Measurements from ENCODE around the gene AFMID. TPM values are rescaled to one million over a fixed set of nuclear protein-coding genes. Genes with fewer than 3 reads are reported as not detected.
A peak's percentile ranks its signal among the peaks of the same experiment; 100 is the strongest.
"Not testable (repeated sequence)": the region's sequence is repeated elsewhere in the genome, so short reads cannot be mapped to it uniquely, and the experiment has no call there.

AFMID gene
- total RNA-seq, 1 experiment from 2014 or later: 49.6 TPM

DNA sequence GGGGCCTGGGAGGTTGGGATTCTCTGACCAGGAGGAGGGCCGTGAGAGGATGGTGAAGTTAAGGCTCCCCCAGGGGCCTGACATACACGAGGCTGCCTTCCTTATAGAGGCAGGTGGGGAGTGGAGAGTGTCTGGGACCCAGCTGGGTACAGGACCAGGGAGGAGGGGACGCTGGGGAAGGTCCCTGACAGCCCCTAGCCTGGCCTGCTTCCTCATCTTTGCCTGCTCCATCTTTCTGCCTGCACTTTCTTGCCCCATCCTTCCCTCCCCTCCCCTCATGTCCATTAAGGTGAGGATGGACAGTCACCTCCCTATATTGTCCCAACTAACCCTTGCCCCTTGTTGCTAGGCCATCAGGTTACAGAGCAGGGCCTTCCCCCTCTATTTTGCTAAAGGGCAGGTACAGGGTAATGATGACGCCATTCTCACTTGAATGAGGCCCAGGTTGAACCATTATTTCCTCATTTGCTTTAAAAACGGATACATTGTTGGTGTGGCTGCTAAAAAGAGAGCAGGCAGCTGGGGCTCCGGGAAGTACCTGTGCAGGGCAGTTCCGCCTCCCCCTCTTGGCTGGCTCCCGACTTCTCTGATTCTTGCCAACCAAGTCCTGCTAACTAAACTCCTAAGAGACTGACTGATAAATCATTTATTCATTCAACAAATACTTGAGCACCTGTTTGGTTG, 39.7 kb upstream of the AFMID start:
- Histone ChIP-seq H3K36me3 (no peaks in the 10 kb centered on the region), H3K4me3 (no peak overlapping the region), H3K27me3 (no peaks in the 10 kb centered on the region), H3K9me3 (no peaks in the 10 kb centered on the region)
- DNase-seq: no peak

DNA sequence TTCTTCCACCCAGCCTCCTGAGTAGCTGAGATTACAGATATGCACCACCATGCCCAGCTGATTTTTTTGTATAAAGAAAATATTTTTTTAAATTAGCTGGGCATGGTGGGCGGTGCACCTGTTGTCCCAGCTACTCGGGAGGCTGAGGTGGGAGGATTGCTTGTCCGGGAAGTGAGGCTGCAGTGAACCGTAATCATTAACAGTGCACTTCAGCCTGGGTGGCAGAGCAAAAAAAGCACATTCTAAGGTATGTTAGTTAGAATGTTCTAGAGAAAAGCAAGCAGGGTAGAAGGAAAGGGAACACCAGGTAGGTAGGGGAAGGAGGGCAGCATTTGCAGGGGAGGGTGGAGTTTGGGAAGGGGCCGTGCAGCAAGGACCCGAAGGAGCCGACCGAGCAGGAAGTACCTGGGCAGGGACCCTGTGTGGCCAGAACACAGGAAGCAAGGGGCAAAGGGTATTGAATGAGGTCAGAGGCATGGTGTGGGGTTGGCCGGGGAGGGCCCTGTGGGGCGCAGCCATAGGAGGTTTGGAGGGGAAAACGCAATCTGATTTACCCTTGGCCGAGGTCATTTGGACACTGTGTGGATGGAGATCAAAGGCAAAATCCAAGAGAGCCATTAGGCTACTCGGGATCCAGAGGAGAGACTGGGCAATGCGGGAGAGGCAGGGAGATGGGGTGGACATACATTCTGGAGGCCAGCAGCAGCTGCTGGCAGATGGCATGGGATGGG, 38.7 kb upstream of the AFMID start:
- DNase-seq: no peak
- Histone ChIP-seq H3K9me3 (no peaks in the 10 kb centered on the region), H3K4me3 (no peak overlapping the region), H3K36me3 (no peaks in the 10 kb centered on the region), H3K27me3 (no peaks in the 10 kb centered on the region)

DNA sequence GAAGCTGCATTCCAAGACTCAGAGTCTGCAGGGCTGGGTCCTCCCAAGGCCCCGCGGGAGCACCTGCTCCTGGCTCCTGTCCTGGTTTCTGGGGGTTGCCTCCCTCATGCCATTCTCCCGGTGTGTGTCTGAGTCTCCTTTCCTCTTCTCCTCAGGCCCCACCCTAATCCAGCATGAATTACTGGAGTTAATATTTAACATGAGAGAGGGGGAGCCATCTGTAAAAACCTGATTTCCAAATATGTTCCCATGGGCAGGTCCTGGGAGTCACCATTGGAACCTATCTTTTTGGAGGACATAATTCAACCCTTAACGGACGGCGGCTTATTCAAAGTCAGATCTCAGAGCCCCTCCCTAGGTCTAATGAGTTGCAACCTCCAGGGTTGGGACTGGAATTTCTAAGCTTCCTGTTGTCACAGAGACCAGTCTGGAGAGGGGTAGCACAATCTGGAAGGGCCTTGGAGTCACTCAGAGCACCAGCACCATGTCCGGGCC, 35.6 kb upstream of the AFMID start:
- Histone ChIP-seq H3K36me3 (no peaks in the 10 kb centered on the region), H3K27me3 (no peaks in the 10 kb centered on the region), H3K9me3 (no peaks in the 10 kb centered on the region), H3K4me3 (no peak overlapping the region)
- DNase-seq: no peak

DNA sequence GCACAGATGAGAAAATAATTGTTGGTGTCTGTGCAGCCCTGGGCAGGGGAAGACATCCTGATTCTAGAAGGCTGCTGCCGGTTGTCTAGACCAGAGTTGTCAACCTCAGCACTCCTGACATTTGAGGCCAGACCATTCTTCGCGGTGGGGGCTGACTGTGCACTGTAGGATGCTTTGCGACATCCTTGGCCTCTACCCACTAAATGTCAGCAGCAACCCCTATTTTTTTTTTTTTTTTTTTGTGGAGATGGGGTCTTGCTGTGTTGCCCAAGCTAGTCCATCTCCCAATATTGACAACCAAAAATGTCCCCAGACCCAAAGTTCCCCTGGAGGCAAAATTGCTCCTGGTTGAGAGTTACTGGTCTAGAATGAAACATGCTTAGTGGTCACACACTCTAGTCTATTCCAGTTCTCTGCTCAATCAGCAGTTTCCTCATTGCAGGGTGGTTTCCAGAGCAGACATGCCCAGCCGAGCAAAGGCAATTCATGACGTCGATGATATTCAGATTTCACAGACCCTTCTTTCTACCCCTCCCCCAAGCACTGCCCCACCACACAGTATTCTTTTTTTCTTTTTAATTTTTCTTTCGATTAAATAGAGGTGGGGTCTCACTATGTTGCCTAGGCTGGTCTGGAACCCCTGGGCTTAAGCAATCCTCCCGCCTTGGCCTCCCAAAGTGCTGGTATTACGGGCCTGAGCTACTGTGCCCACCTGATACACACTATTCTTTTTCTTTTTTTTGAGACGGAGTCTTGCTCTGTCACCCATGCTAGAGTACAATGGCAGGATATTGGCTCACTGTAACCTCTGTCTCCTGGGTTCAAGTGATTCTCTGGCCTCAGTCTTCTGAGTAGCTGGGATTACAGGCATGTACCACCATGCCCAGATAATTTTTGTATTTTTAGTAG, 32.0 kb upstream of the AFMID start:
- Histone ChIP-seq H3K9me3 (no peaks in the 10 kb centered on the region), H3K4me3 (no peak overlapping the region), H3K27me3 (no peaks in the 10 kb centered on the region), H3K36me3 (no peaks in the 10 kb centered on the region)
- DNase-seq: no peak

DNA sequence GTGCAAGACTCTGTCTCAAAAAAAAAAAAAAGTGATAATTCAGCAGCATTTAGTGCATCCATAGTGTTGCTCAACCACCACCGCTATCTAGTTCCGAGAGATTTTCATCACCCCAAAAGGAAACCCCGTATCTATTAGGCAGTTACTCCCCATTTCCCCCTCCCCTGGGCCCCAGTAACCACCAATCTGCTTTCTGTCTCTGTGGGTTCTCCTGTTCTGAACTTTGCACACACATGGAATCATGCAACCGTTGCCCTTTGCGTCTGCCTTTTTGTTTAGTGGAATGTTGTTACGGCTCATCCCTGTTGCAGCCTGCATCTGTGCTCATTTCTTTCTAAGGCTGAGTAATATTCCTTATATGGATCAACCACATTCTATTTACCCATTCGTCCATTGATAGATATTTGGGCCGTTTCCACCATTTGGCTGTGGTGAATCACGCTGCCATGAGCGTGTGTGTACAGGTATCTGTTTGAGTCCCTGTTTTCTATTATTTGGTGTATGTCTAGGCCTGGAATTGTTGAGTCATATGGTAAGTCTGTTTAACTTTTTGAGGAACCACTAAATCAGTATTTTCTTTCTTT, 27.5 kb upstream of the AFMID start:
- H3K36me3 ChIP-seq: no peaks in the 10 kb centered on the region
- no peak for DNase-seq
- H3K4me3 ChIP-seq: no peak overlapping the region
- no peaks in the 10 kb centered on the region for H3K27me3 ChIP-seq
- no peaks in the 10 kb centered on the region for H3K9me3 ChIP-seq

DNA sequence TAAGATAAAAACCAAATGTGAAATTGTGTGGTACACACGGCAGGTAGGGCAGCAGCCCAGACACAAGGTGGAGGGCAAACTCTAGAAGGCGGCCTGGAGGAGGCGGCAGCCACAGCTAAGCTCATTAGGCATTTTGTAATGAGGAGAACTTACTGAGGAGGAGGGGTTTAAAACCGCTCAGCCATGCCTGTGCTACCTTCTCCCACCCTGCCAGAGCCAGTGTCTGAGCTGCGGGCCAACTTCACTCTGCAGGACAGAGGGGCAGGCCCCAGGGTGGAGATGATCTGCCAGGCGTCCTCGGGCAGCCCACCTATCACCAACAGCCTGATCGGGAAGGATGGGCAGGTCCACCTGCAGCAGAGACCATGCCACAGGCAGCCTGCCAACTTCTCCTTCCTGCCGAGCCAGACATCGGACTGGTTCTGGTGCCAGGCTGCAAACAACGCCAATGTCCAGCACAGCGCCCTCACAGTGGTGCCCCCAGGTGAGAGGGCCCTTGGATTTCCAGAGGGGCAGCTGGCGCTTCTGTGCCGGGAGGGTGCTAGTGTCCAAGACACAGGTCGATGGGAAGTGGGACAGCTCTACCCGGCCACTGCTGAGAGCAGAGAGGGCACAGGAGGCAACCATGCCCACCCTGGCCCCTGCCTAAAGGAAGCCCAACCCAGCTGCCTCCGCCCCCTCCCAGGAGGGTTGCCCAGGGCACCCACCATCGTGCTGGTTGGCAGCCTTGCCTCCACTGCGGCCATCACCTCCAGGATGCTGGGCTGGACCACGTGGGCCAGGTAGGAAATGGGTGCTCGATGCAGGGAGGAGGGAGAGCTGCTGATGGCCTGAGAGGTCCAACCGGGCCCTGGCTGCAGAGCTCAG, 23.0 kb upstream of the AFMID start:
- H3K4me3 ChIP-seq: no peak overlapping the region
- no peaks in the 10 kb centered on the region for H3K9me3 ChIP-seq
- DNase-seq: no peak
- no peaks in the 10 kb centered on the region for H3K27me3 ChIP-seq
- no peaks in the 10 kb centered on the region for H3K36me3 ChIP-seq

DNA sequence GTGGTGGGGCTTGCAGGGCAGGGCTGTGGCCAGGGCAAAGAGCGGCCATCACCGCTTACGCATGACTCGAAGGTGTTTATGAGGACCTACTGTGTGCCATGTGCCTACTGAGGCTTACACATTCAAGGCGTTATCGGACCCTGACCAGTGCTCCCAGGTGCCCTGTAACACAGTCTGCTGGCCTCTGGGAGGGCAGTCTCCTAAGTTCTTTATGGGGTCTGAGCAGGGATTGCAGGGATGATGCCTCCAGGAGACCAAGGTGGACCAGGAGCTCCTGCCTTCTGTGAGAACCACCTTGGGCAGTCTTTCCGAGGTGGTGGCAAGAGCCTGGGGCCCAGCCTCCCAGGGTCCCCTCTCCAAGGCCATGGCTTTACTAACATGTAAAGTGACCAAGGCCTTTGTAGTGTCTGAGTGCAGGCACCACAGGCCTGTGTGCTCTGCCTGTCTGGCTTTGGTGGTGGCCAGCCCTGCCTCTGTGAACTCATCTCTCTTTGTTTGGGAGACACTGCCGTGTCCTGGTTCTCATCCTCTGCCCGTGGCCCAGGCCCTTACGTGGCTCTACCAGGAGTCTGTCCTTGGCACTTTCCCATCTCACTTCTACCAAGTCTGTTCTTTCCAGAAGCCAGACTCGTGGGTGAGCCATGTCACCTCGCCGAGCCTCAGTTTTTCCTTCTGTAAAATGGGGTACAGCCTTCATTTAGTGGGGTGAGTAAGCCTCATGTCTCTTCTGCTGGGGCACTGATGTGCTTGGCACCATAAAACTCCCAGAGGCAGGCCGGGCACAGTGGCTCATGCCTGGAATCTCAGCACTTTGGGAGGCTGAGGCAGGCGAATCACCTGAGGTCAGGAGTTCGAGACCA, 22.2 kb upstream of the AFMID start:
- DNase-seq: no peak
- no peaks in the 10 kb centered on the region for H3K9me3 ChIP-seq
- H3K4me3 ChIP-seq: no peak overlapping the region
- H3K36me3 ChIP-seq: no peaks in the 10 kb centered on the region
- H3K27me3 ChIP-seq: no peaks in the 10 kb centered on the region

DNA sequence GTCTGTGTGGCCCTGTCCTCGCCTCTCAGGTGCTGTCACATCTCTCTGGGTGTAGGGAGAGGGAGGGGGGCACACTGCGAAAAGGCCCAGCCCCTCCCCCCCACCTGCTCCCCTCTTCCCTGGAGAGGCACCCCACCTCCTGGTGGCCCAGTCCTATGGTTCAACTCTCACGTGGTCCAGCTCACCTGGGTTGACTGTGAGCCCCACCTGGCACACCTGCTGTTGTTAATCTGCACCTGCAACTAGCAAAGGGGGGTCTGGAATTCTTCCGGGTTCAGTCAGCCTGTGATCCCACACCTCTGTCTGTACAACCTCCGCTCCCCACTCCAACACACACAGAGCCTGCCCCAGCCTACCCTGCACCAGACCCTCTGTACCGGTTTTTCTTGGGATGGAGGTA, 20.7 kb upstream of the AFMID start:
- Histone ChIP-seq H3K4me3 (no peak overlapping the region), H3K36me3 (peaks cover 6% of the 10 kb centered on the region), H3K9me3 (no peaks in the 10 kb centered on the region), H3K27me3 (no peaks in the 10 kb centered on the region)
- no peak for DNase-seq

DNA sequence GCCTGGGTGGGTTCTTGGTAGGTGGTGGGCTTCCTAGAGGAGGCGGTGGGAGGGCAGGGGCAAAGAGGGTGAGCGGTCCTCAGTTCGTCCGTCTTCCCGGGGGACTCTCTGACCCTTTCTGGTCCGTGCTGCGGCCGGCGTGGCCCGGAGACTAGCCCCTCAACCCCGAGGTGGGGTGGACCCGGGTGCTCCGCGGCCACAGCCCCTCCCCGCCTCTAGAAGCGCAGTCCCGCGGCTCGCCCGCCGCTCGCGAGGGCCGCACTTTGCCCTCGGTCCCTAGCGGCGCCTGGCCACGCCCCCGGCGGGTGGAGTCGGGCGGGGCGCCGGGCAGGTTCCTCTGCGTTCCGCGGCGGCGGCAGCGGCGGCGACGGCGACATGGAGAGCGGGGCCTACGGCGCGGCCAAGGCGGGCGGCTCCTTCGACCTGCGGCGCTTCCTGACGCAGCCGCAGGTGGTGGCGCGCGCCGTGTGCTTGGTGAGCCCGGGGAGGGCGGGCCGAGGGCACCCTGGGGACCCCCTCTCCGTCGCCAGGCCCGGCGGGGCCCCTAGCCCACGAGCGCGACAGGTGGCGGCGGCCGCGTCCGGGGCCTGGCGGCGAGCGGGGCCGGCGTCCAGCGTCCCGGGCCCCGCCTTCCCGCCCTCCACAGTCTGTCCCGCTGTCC, 18.8 kb upstream of the AFMID start, which contains the start of gene SYNGR2:
Gene SYNGR2 (plus strand): TSS at position 340 of the 661 bp plus-strand sequence. CDS start 36 bp downstream, at position 376.
- Histone ChIP-seq H3K9me3 (no peaks in the 10 kb centered on the region), H3K27me3 (no peaks in the 10 kb centered on the region), H3K4me3 (peak within 1 kb of the TSS; percentile 62), H3K36me3 (peaks cover 15% of the 10 kb centered on the region)
- peak; percentile 85 for DNase-seq

DNA sequence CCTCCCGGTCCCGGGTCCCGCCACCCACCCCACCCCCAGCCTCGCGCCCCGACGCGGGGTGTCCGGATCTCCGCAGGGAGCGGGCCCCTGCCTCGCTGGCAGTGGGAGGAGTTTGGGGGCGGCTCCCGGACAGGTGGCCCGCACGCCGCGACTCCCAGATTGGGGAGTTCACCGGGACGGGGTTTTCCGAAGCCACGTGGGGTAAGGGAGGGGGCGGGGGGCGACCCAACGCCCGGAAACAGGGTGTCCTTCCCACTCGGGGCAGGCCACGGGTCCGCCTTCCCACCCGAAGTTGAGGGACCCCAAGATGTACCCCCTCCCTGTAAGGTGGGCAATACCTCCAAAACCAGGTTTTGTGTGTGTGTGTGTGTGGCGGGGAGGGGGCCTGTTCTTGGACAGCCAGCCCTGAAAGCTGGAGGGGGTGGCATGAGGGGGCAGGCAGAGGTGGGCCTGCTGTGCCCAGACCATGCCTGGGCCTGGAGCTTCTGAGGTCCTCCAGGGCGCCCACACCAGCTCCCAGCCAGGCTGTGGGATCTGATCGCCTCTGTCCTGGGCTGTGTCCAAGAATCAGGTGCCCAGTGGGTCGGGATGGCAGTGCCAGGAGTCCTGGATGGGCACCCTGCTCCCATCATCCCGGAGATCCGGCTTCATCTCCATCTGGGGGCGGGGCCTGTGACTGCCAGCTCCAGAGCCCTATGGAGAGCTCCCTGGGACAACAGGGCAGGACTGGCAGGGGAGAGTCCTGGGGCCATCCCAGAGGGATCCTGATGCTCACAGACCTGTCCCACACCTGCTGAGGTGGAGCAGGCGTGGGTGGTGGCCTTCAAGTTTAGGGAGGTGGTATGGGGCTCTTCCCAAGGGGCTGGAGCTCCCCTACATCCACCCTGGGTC, 18.0 kb upstream of the AFMID start:
- no peaks in the 10 kb centered on the region for H3K9me3 ChIP-seq
- H3K27me3 ChIP-seq: no peaks in the 10 kb centered on the region
- DNase-seq: peak; percentile 83
- peaks cover 22% of the 10 kb centered on the region for H3K36me3 ChIP-seq
- H3K4me3 ChIP-seq: peak overlapping the region; percentile 62

DNA sequence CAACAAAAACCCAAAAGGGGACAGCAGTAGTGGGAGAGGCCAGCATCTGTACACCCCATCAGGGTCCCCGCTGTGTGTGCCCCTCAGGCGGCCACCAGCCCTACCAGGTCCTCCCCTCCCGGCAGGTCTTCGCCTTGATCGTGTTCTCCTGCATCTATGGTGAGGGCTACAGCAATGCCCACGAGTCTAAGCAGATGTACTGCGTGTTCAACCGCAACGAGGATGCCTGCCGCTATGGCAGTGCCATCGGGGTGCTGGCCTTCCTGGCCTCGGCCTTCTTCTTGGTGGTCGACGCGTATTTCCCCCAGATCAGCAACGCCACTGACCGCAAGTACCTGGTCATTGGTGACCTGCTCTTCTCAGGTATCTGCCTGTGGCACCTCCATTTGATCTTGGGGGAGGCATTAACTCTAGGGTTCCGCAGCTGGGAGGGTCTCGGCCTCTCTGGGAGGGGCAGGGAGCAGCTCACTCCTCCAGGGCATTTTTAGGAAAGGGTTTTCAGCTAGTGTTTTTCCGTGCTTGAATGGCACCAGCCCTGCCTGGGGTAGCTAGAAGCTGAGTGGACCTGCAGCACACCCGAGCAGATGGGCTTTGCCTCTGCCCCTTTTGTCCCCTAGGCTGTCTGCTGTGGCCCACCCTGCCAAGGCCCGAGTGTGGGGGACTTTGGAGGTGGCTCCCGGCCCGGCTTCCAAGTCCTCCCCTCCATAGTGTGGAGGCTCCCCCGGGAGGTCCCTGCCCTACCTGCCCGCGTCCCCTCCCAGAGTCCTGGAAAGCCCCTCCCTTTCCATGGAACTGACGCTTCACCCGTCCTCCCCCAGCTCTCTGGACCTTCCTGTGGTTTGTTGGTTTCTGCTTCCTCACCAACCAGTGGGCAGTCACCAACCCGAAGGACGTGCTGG, 16.2 kb upstream of the AFMID start:
- no peak for DNase-seq
- no peaks in the 10 kb centered on the region for H3K9me3 ChIP-seq
- H3K36me3 ChIP-seq: peaks cover 40% of the 10 kb centered on the region
- no peaks in the 10 kb centered on the region for H3K27me3 ChIP-seq
- no peak overlapping the region for H3K4me3 ChIP-seq

DNA sequence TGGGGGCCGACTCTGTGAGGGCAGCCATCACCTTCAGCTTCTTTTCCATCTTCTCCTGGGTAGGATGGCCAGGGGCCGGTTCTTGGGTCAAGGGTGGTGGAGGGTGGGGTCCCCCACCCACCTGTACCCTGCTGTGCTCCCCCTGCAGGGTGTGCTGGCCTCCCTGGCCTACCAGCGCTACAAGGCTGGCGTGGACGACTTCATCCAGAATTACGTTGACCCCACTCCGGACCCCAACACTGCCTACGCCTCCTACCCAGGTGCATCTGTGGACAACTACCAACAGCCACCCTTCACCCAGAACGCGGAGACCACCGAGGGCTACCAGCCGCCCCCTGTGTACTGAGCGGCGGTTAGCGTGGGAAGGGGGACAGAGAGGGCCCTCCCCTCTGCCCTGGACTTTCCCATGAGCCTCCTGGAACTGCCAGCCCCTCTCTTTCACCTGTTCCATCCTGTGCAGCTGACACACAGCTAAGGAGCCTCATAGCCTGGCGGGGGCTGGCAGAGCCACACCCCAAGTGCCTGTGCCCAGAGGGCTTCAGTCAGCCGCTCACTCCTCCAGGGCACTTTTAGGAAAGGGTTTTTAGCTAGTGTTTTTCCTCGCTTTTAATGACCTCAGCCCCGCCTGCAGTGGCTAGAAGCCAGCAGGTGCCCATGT, 15.4 kb upstream of the AFMID start:
- H3K27me3 ChIP-seq, H3K4me3 ChIP-seq, H3K9me3 ChIP-seq, DNase-seq: not testable (repeated sequence)
- H3K36me3 ChIP-seq: peaks cover 46% of the 10 kb centered on the region
